ENCODE data around the gene SLC12A8.

The SLC12A8 gene

GRCh38 chr3:125136966-125137357, 75.6 kb downstream of the SLC12A8 start:
- DNase-seq, result no peak

GRCh38 chr3:125136515-125136914, 76.0 kb downstream of the SLC12A8 start:
- no peak for DNase-seq

- DNase-seq, result no peak
Observed at GRCh38 chr3:125134952-125135351, 77.6 kb downstream of the SLC12A8 start.

- DNase-seq, result no peak
Observed at GRCh38 chr3:125132815-125133214, 79.7 kb downstream of the SLC12A8 start.

- DNase-seq, result no peak
Observed at GRCh38 chr3:125129512-125129997, 83.0 kb downstream of the SLC12A8 start.

- DNase-seq, result no peak
Observed at GRCh38 chr3:125128861-125129501, 83.6 kb downstream of the SLC12A8 start.

- DNase-seq, result no peak
Observed at GRCh38 chr3:125126323-125126722, 86.2 kb downstream of the SLC12A8 start.

- DNase-seq, result no peak
Observed at GRCh38 chr3:125125821-125126245, 86.7 kb downstream of the SLC12A8 start.

- DNase-seq, result no peak
Observed at GRCh38 chr3:125123451-125124305, 88.9 kb downstream of the SLC12A8 start.

- no peak for DNase-seq
Observed at GRCh38 chr3:125121246-125122010, 91.1 kb downstream of the SLC12A8 start.

- DNase-seq, result no peak
Observed at GRCh38 chr3:125120379-125121122, 92.0 kb downstream of the SLC12A8 start.

GRCh38 chr3:125119752-125120378, 92.7 kb downstream of the SLC12A8 start:
- DNase-seq, result no peak

- no peak for DNase-seq
Observed at GRCh38 chr3:125118600-125118999, 93.9 kb downstream of the SLC12A8 start.

- DNase-seq, result no peak
Observed at GRCh38 chr3:125117631-125118191, 94.8 kb downstream of the SLC12A8 start.

- no peak for DNase-seq
Observed at GRCh38 chr3:125116311-125117080, 96.1 kb downstream of the SLC12A8 start.

GRCh38 chr3:125115640-125116039, 96.9 kb downstream of the SLC12A8 start:
- no peak for DNase-seq

GRCh38 chr3:125112981-125113380, 99.6 kb downstream of the SLC12A8 start:
- DNase-seq, result no peak

- no peak for DNase-seq
Observed at GRCh38 chr3:125110876-125111480, 101.6 kb downstream of the SLC12A8 start.

GRCh38 chr3:125110016-125110875, 102.3 kb downstream of the SLC12A8 start:
- DNase-seq, result no peak

- no peak for DNase-seq
Observed at GRCh38 chr3:125109536-125109925, 103.0 kb downstream of the SLC12A8 start.

Data from stimulated activated CD4-positive, alpha-beta T cell treated with anti-CD3 and anti-CD28 coated beads, Interleukin-12 subunit alpha, Interleukin-12 subunit beta, amount 100 ng/mL, for 4 hours (primary cell).